ENCODE results near the gene ATXN1.

ATXN1 gene

DNA sequence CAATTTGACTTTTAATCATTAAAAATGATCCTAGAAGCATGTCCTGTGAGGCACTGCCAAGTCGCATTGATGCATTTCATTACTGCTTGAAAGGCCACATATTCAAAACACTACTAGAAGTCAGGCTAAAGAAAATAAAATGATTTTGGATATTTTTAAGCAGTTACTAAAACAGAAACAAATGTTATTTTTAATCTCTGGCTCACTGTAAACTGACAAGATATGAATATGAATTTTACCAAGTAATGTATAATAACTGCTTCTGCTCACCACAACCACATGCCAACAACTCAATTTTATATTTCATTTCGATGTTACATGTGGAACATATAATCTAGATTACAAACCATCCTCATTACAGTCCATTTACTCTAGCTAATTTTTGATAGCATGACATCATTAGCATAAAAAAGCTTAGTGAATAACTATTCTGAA, 90.6 kb downstream of the ATXN1 start:
- DNase-seq, result no peak

DNA sequence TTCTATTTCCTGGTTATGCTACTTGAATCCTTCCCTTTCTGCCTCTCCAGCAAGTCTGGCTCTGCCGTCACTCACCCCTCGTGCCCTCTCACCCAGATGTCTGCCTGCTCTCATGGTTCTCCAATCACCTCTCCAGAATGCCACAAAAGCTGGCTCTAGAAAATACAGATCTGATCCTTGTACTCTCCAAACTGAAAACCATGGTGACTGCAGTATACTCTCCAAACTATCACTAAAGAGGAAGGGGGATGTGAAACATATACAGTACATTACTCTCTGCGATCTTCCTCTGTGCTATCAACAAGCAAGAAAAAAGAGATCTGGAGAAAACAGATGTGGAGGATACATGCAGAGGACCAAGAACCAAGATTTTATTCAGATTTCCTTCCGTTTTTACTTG, 91.1 kb downstream of the ATXN1 start:
- DNase-seq, result no peak

DNA sequence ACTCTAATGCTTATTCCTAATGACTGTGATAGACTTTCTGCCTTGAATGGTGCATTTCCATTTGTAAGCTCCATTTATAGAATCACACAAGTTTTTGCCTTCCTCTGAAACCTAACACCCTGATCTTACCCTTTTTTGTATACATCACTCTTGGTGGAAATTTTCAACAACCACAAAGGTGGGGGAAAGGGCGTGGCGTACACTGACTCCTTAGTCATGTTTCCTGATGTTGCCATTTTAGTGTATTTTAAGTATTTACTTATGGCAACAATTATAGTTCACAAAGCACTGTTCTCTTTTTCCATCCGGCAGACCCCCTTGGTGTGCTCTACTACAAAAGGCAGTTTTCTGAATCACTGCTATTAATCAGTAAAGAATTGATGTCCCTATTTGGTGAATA, 92.0 kb downstream of the ATXN1 start:
- no peak for DNase-seq

DNA sequence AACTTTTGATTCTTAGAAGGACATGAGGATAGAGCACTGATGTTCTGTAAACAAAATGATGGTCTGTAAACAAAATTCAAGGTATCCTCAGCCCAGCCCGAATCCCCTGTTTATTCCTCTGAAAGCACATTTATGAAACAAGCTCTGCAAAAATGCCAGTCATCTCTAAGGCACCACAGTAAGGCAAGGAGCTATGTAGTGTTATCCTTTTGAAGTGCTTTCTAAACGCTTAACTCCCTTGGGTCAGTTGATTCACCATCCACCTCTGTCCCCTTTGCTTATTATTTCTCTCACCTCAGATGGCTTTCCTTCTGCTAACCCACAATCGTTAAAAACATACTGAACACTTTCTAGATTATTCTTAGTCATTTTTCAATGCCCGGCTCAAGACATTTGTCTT, 93.8 kb downstream of the ATXN1 start:
- DNase-seq, result no peak

DNA sequence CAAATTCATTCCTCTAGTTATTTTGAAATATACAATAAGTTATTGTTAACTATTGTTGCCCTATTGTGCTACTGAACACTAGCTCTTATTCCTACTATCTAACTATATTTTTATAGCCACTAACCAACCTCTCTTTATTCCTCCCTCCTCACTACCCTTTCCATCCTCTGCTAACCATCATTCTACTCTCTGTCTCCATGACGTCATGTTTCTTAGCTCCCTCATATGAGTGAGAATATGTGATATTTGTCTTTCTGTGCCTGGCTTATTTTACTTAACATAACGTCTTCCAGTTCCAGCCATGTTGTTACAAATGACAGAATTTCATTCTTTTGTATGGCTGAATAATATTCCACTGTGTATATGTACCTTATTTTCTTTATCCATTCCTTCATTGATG, 95.3 kb downstream of the ATXN1 start:
- no peak for DNase-seq

DNA sequence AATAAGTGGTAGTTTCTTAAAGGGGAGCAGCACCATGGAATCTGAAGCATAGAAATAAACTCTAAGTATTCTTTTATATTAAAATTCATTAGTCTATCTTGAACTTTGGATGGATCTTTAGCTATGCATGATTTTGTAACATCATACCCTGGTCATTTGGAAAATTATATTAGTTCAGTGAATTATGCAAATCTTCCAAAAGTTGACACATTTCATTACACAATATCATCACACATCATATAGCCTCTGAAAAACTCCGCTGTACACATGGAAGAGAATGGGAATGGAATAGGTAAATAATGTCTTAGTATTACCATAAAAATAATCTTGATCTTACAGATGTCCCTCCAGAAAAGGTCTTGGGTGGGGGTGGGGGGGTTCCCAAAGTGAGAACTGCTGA, 96.1 kb downstream of the ATXN1 start:
- no peak for DNase-seq

DNA sequence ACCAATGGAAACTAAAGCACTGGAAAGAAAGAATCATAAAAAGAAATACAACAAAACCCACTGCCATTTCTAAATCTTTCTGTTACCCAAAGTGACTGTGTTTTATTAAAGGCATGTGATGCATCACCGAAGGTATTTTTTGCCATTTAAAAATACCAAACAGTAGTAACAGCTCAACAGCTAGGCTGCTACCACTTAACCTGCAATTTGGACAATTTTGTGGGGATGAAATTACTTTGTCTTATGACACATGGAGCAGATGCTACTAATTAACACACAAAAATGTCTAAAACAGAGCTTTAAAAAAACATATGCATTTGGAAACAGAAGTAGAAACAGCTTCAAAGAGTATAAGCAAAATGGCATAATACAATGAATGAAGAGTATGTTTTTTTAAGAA, 97.4 kb downstream of the ATXN1 start:
- no peak for DNase-seq

DNA sequence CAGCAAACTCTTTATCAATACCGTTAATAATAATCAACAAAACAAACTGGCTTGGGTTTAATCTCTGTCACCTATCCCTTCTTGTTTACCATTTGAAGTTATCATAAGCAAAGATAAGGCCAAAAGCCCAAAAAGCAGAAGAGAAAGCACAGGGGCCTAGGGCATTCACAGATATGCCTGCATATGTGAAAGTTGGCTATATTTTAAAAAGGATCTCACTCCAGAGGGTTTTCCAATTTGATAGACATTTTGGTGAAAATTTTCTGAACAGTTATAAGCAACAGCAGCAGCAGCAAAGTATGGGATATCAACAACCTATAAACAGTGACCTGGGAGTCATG, 101.1 kb downstream of the ATXN1 start:
- DNase-seq, result no peak

DNA sequence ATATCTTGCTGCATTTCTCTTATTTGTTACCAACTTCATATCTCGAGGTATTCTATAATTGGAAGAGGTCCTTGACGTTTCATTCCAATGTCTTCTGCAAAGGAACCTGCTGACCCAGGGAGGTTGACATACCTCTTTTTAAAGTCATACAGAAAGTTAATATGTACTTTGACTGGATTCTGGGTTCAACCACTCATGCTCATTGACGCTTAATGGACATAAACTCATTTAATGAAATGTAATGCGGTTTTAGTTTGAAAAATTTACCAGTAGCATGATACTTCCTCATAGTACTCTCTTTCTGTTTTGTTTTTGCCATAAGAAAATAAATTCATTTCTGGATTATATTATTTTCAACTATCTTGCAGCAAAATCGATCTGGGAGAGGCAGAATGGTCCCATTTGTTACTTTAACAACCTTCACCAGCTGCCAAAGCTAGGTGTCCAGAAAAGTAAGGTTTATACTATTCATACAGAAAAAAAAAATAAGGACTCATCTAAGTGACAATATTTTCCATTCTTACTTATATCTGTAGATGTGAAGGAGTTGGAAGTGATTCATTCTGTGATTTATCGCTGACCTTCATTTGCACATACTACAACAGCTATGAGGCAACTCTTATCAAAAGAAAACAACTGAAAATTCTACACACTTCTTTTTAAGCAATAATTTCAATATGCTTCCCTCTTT, 101.6 kb downstream of the ATXN1 start:
- DNase-seq, result no peak

DNA sequence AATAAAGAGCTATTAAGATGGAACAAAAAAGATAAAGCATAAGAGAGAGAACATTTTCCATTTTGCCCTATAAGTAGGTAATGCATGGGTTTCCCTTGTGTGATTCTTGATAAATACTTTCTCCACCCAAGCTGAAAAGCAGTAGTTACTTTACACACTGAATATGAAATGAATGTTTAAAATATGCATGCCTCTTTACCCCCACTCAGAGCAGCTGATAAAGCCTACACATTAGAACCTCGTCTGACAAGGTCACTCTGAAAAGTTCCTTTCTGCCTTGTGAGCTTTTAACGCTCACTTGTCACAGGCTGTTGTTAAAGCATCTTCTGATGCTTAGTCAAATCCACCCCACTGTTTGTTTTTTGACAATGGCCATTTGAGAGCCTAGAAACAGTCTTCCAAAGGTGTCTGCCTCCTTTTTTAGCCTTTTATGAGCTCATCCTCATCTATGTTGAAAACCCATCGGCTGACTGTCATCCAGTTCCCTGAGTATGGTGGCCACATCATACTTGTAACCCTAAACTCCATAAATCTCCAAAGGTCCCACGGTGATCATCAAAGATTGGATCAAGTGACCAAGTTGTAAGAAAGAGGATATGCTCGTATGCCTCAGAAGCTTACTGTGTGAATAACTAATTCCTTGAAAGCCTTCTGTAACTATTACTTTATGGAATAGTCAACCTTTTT, 102.8 kb downstream of the ATXN1 start:
- DNase-seq, result no peak

DNA sequence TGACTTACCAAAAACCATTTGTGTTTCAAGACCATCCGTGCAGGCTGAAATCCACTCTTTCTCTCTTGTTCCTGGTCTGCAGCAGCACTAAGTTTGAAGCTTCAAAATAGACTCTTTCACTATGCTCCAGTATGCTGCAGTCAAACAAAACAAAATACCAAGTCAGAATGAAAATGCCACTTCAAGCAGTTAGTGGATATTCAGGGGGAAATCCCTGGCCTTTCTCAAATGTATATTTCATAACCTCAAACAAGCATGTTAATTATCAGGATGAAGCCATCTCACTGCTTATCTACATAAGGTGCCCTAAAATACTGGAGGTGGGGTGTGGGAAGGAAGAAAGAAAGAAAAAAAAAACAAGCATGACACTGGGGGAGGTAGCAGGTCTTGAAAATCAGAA, 103.5 kb downstream of the ATXN1 start:
- DNase-seq, result no peak

DNA sequence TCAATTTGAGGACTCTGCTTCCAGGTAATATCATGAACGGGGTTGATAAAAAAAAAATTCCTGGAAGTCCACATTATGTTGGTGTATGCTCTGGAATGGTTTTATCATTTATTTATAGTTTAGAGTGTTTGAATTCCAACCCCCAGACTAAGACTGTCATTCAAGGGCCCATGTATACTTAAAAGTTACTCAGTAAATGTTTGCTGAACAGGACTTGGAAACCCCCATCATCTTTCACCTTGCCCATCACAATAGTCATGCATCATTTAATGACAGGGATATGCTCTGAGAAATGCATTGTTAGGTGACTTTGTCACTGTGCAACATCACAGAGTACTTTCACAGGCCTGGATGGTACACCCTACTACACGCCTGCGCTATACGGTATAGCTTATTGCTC, 104.8 kb downstream of the ATXN1 start:
- no peak for DNase-seq

DNA sequence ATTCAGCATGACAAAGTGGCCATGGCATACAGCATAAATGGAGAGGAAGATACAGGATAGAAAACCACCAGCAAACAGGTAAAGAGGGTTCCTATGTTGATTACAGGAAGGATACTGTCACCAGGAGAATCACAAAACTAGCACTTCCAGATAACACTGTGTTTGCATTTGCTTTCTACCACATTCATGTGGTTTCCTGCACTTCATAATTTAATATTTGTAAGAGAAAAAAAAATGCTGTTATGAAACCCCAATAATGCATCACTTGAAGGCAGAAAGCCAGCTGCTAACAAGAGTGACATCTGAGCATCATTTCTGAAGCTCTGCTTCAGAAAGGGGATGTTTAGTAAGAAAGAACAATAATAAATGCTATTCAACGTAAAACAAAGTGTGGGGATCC, 106.6 kb downstream of the ATXN1 start:
- DNase-seq, result no peak

DNA sequence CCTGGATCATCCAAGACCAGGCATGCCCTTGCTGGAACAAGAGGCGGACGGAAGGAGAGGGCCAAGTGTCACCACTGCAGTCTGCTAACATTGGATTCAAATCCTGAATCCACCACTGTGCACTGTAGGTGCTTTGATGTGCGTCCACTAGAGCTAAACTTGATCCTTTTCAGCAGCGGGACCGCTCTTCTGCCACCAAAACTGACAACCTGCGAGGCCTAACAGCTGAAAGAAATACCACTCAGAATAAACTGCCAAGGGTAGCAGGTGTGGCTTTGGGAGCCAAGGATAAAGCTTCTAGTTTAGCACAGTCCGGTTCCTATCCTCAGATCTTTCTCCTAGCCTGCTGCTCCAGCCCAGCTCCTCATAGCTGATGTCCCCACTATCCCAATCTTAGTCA, 108.0 kb downstream of the ATXN1 start:
- DNase-seq, result no peak

DNA sequence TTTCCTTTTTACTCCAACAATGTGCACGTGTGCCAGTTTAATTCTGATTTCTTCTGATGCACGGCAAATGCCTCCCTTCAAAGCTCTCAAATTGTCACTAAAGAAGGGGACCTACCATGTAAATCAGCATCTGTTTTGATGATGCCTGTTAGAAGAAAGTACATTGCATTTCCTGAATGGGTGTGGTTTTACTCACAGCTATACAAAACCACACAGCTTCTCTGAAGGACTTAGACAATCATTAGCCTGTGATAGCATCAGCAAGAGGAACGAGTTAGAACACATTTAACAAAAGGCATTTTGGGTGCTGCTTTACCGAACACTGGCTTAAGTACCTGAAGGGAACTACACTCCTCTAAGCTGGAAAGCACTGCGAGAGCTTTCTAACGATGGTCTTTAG, 109.4 kb downstream of the ATXN1 start:
- no peak for DNase-seq

DNA sequence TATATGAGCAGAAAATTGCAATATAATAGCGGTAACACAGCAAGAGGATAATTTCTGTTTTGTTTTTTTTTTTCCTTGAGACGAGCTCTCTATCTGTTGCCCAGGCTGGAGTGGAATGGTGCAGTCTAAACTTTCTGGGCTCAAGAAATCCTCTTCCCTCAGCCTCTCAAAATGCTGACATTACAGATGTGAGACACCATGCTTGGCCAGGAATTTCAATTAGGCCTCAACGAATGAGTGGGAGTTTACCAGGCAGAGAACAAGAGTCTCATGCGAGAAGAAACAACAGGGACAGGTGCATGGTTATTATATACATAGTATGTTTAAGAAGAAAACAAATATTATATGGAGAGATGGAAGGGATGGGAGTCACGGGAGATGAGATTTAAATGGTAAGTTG, 111.4 kb downstream of the ATXN1 start:
- DNase-seq, result no peak

DNA sequence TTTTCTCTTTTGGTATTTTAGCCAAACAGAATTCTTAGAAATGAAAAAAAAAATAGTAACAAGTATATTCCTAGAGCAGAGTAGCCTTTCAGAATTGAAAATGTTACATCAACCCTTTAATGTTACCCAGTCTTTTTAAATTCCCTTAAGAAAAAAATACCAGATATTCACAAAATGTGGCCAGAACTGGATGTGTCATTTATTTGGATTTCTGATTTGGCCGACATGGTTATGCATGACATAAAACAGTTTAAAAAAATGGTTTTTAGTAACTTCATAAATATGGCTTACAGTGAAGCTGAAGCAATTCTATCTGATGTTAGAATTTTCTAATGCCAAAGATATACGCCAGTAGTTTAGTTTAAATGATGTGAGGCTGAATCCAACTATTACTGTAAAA, 112.0 kb downstream of the ATXN1 start:
- no peak for DNase-seq

DNA sequence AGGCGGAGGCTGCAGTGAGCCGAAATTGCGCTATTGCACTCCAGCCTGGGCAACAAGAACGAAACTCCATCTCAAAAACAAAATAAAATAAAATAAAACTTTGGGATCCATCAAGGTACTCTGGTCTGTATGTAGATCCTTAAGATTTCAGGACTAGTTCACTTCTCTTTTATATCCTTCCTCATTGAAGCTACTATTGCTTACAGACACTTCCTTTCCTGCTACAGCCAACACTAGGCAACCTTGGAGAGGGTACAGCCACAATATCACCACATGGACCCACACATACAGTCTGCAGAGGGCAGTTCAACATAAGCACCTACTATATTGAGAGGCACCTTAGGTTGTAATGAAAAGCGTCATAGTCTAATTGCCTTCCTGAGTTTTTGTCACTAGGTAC, 113.3 kb downstream of the ATXN1 start:
- DNase-seq, result no peak

DNA sequence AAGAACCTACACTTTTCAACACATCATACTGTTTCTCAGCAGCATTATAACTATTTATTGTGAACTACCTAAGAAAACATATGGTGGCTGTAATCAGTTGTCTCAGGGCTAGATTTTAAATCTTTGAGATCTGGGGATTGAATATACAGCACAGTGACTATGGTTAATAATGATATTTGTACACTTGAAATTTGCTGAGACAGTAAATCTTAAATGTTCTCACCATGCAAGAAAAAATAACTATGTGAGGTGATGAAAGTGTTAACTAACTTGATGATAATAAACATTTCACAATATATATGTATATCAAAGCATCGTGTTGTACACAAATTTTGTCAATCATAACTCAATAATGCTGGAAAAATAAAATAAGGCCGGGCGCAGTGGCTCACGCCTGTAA, 113.8 kb downstream of the ATXN1 start:
- DNase-seq, result no peak

DNA sequence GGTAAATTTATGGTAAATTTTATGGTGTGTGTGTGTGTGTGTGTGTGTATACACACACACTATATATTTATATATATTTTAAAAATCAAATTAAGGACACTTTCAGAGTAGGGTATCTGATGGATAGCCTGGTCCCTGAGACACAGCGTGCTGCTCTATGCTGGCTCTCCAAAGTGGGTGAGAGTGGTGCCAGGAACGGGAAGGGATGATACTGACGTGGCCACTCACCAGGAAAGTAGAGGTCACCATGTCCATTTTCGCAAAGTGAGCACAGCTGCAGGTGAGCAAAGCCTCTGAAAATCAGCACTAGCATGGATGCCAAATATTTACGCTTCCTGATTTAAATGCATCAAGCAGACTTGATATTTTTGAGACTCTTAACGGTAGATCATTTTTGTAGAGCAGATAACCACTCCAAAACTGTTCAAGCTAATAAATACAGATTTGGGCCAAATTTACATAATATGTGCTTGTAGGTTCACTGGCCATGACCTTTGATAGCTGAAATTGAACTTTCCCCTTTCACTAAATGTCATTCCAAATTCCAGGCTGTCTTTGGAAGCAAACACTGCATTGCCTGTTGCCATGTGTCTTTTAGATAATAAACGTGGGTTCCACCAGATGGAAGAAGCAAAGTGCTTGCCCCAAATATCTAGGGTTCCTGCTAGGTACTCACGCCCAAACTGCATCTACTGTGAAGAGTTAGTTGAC, 116.6 kb downstream of the ATXN1 start:
- no peak for DNase-seq

DNA sequence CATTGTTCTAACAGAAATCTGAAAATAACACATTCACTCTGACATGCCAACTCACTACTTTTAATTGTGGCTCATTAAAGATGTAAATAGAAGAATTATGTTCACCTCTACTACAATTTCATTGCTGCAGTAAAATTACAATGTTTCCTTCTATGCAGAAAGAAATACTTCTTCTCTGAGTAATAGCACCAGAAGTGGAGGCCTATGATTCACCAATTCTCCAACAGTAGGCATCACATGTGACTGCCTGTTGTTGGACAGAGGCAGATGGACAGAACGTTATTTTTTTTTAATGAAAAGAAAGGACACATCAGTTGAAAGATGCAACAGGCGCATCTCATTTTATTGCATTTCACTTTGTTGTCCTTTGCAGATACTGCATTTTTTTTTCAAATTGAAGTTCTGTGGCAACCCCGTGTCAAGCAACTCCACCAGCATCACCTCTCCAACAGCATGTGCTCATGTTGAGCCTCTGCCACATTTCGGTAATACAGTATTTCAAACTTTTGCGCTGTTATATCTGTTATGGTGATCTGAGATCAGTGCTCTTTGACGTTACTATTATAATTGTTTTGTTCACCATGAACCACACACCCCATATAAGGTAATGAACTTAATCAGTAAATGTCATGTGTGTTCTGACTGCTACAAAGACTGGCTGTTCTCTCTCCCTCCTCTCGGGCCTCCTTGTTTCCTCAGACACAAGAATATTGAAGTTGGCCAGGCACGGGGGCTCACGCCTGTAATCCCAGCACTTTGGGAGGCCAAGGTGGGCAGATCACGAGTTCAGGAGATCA, 121.4 kb downstream of the ATXN1 start:
- no peak for DNase-seq

DNA sequence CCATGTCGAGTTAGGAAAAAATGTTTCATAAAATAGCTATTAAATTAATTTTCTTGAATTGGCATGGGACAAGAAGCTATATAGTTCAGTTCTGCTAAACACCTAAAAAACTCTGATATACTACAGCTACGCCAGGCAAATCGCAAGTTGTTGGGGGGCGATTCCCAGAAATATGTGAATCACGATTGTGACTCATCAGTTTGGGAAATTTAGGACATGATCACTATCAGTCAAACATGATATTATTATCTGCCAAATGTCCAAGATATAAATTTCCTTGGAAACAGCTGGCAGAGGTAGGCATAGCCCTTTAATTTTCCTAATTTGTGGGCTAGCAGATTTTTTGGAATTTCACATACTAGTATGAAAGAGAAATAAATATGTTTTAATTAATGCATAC, 123.6 kb downstream of the ATXN1 start:
- DNase-seq, result no peak

DNA sequence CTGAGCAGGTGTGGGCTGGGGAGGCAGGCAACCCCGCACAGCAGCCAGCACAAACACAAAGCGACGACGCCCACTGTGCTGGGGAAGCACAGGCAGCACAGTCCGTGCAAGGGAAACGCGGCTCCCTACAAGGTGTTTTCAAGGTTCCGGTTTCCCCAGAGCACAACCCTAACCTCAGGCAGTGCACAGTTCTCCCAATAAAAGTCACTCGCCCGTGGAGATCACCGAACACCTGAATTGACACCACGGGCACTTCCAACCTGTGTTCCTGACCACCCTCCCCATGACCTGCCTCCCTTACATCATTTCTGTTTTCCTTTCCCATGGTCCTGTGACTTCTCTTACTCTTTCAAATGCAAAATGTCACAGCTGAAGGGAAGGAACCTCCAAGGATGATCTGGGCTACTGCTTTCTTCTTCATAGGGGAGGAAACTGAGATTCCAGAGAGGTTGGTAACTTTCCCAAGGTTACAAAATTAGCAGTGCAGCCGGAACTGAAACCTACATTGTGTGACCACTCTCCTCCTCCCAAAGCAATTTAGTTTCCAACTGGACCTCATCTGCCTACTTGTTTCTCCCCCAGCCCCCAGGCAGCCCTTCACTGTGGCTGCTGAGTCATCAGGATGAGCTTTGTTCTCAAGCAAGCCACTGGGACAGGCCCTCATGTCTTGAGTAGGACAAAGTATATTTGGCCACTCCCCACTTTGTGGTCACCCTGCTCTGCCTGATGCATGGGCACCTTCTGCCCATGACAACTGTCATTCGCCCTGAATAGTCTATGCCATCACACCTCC, 125.3 kb downstream of the ATXN1 start:
- no peak for DNase-seq
